NOMO-1 (cell line): ENCODE measurements around the gene OR13C4.
"Not testable (repeated sequence)": the region's sequence is repeated elsewhere in the genome, so short reads cannot be mapped to it uniquely, and the experiment has no call there.

ENCODE experiments used
- DNase-seq, 2 experiments: peaks; one replicate each; lab custom pipeline; 2025; ENCODE audit not compliant: unreplicated experiment in 2 of 2; lab: John Stamatoyannopoulos, UW

Gene OR13C4

DNA sequence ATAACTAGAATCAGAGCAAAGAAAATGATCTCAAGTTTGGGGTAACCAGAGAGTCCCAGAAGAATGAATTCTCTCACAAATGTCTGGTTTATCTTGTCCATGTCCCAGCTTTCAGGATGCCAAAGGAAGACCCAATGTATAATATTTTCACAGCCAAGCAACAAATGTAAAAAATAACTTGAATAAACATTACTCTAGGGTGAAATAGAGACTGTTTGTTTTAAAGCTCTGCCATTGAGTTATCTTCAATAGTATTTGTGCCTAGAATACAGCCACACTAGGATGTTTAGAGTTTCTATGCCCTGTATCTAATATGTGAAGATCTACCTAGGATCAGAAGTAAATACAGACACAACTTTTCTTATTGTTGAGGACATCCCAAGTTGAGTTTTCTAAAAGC, at the start of gene OR13C4:
OR13C4 (minus strand) TSS at position 101 of the 400 bp plus-strand sequence; CDS start at position 101, 0 bp downstream.
- no peak for DNase-seq

GRCh38 chr9:104575456-104575855, 48.4 kb upstream of the OR13C4 start:
- no peak for DNase-seq

DNA sequence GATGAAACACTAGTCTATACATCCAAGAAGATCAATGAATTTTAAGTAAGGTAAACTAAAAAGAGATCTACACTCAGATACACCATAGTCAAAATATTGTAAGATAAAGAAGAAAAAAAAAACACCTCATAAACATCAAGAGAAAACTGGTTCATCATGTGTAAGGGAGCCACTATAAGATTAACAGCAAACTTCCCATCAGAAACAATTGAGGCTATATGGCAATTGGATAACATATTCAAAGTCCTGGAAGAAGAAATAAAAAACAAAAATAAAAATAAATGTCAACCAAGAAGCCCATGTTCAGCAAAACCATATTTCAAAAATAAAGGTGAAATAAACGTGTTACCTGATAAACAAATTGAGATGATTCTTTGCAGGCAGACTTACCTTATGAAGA, 45.6 kb upstream of the OR13C4 start:
- no peak for DNase-seq

GRCh38 chr9:104568868-104569267, 41.9 kb upstream of the OR13C4 start, which contains the start of gene OR13C8:
OR13C8 (plus strand) TSS chr9:104569168; CDS start chr9:104569168, 0 bp downstream.
- no peak for DNase-seq

DNA sequence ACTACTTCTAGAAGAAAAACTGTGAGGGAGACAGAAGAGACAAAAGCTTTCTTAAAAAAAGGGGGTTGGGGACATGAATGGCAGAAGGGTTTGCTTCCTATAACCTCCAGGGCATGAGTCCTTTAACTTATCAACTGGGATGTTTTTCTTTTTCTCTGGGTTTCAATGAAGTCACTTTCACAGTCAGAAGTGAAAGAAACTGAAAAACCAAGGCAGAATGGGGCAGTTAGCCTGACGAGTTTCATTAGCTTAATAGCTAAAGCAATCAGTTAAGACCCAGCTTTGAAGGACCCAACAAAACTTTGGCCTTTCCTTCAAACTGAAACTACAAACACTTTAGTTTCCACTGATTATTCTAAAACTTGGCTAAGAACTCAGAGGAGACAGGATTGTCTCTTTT, 37.3 kb upstream of the OR13C4 start:
- DNase-seq = no peak

DNA sequence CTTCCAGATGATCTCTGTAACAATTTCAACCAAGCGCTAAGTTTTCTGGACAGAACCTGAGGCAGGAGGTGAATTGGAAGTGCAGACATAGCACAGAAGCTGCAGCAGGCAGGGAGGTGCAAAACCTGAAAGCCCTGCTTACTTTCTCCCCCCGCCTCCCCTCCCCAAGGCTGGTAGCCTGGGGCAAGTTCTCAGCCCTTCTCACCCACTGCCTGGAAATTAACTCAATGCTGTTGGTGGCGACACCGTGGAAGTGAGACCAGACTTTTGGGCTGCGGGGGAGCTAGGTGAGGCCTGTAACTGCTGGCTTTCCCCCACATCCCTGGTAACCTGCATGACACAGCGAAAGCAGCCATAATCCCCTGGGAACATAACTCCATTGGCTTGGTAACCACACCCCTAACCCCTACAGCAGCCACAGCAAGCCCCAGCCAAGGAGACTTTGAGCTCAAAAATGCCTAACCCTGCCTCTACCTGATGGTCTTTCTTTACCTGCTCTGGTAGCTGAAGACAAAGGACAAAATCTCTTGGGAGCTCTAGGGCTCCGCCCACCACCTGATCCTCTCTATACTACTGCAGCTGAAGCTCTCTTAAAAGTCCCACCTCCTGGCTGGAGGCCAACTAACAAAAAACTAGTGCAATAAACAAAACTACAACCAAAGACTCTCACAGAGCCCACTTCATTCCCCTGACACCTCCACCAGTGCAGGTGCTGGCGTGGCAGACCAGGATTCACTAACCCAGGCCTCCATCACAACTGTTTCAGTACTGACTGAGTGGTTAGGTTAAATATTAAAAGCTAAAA, 30.0 kb upstream of the OR13C4 start:
- DNase-seq = no peak

GRCh38 chr9:104555521-104555920, 28.5 kb upstream of the OR13C4 start:
- no peak for DNase-seq

GRCh38 chr9:104553261-104553660, 26.3 kb upstream of the OR13C4 start:
- DNase-seq = no peak

DNA sequence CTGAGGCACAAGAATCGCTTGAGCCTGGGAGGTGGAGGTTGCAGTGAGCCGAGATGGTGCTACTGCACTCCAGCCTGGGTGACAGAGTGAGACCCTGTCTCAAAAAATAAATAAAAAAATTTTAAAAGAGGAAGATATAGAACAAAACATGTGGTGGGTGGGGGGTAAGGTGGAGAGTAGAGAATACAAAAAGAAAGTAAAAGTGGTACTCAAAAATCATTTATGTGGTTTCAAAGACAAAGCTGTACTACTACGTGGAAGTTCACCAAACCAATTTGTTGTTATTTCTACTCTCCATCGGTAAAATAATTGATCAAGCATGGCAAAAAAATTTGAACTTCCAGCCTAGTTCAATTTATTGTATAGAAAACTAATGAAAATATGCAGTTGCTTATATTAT, 17.6 kb upstream of the OR13C4 start:
- no peak for DNase-seq

DNA sequence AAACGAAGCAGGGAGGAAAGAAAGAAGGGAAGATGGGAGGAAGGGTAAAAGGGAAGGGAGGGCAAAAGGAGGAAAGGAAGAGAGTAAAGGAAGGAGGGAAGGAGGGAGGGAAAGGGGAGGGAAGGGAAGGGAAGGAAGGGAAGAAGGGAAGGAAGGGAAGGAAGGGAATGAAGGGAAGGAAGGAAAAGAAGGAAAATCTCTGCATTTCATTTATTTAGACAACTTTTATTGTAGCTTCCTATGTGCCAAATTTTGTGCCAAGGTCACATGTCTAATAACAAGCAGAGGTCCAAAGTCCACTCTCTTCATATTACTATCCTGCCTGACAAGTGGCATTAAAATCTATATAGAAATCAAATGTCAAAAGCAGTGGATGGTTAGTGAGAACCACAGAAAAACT, 12.3 kb upstream of the OR13C4 start:
- no peak for DNase-seq

DNA sequence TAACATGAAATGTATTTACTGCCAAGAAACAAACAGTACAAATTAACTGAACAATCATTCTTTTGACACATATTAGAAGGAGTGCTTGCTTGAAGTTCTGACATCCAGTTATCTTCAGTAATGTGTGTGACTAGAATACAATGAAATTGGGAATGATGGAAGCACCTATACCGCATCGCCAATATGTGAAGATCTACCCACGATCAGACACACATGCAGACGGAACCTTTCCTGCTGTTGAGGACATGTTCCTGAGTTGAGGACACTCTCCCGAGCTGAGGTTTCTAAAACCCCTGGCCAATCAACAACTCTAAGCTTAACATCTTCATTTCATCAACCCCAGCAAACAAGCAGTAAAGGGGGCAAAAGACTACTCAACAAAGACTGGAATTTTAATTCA, 9.7 kb upstream of the OR13C4 start, which contains the start of gene OR13C3:
OR13C3 (minus strand) TSS at position 101 of the 400 bp plus-strand sequence. CDS start 133 bp downstream, outside the sequence.
- no peak for DNase-seq

GRCh38 chr9:104520241-104520640, 6.8 kb downstream of the OR13C4 start:
- DNase-seq = not testable (repeated sequence)

DNA sequence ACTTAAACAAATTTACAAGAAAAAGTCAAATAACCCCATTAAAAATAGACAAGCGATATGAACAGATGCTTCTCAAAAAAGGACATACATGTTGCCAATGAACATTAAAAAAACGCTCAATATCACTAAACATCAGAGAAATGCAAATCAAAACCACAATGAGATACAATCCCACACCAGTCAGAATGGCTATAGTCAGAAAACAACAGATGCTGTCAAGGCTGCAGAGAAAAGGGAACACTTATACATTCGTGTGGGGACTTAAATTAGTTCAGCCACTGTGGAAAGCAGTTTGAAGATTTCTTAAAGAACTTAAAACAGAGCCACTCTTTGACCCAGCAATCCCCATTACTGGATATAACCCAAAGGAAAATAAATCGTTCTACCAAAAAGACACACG, 12.1 kb downstream of the OR13C4 start:
- DNase-seq = no peak

DNA sequence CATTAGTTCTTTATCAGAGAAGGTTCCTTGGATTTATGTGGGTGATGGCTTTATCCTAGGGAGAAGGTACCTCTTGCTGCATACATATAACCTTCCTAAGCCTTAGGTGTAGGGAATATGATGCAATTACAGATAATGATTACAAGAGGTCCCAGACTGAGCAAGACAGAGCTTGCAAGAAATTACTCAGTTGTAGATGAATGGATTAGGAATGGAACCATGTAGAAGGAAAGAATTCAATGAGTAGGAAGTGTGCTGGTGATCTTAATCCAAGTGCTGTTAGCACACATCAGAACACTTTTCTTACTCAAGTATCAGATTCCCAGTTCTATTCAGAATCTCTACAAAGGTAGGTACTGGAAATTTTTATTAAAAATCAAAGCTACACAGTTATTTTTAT, 20.4 kb downstream of the OR13C4 start:
- no peak for DNase-seq

GRCh38 chr9:104503963-104504362, 23.0 kb downstream of the OR13C4 start, which contains the start of gene OR13F1:
OR13F1 (plus strand) TSS chr9:104504263; CDS start chr9:104504263, 0 bp downstream.
- DNase-seq = no peak

DNA sequence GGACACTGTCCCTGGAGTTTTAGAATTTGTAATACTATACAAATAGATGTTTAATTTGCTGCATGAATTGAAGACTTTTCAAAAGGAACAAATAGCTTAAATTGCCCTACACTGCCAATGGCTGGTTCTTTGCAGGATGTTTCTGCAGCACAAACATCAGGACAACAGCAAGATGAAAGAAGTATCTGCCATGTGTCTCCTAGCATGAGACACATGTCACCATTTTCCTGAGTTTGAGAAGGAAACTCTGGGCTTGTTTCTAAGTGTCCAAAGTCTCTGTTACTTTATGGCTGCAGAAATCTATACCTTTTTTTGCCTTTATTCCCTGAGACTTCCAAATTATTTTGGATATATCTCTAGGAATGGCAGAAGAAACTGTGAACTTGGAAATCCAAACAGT, 23.6 kb downstream of the OR13C4 start:
- DNase-seq = no peak

DNA sequence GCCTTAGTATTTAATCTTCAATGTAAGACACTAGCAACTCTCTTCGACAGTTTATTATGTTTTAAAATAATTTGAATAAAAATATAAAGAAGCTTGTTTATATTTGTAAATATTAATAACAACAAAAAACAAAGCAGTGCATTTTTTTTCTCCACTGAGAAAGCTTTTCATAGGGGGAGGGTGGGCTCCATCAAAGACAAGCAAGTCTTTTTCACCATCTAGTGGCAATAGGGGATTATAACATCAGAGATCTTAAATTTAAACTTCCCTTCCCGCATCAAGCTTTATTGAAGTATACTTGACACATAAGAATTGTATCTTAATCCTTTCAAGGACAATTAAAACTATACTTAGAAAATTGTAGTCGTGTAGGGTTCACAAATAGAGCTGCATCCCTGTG, 32.2 kb downstream of the OR13C4 start:
- no peak for DNase-seq

GRCh38 chr9:104485014-104485413, 42.0 kb downstream of the OR13C4 start:
- DNase-seq = no peak

DNA sequence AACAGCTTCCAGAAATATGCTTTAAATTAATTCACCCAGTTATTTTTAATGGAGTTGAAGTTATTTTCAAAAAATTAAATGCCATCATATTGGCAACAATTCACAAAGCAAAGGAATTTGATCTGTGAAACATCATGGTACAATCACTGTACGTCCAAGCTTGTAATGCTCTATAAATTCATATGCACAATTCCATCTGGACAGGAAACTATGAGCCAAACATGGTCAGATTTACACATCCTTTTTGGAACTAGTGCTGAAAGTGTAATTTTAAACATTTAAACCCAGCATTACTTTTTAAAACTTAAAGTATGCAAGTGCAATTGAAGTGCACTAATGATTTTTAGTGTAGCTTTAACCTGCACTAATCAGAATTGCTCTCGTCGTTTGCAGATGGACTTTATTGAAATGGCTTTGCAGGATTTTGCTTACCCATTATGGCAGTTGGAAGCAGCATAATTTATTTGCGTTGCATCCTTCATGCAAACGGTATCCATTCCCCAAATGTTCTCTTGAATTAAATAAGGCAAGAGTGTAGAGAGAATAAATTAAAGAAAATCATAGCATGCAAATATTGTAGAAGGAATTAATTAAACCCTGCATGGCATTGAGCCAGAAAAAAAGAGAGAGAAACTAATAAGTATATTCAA, 44.0 kb downstream of the OR13C4 start:
- no peak for DNase-seq
